Smooth muscle cell (in vitro differentiated cells): ENCODE results near the gene ZSCAN25. TPM values are rescaled to one million over a fixed set of nuclear protein-coding genes. Genes with fewer than 3 reads are reported as not detected.

Experiments
- DNase-seq: peaks from one replicate; lab custom pipeline; 2025; ENCODE audit not compliant: unreplicated experiment; lab: John Stamatoyannopoulos, UW
- H2AFZ ChIP-seq: fragments of 200-600 bp; sonication (generic); 2 replicates; pipeline ENCODE4 v1.6.0; 2016; ENCODE audit warnings: antibody characterized with exemption, low read depth, mild to moderate bottlenecking
- H3F3A ChIP-seq: fragments of 200-600 bp; sonication (generic); 2 replicates; pipeline ENCODE4 v1.6.0; 2017; ENCODE audit warnings: antibody characterized with exemption, low read depth
- H3K27ac ChIP-seq: fragments of 200-600 bp; sonication (generic); 2 replicates; pipeline ENCODE4 v1.5.1; 2016; ENCODE audit warnings: low read depth, mild to moderate bottlenecking
- H3K27me3 ChIP-seq: fragments of 200-600 bp; sonication (generic); 2 replicates; pipeline ENCODE4 v1.6.1; 2016; ENCODE audit warnings: low read depth, mild to moderate bottlenecking
- H3K36me3 ChIP-seq: fragments of 200-600 bp; sonication (generic); 2 replicates; pipeline ENCODE4 v1.5.1; 2016; ENCODE audit warnings: low read depth
- H3K4me1 ChIP-seq: fragments of 200-600 bp; sonication (generic); 2 replicates; pipeline ENCODE4 v1.5.1; 2016; ENCODE audit warnings: low read depth
- H3K4me2 ChIP-seq: fragments of 200-600 bp; sonication (generic); 2 replicates; pipeline ENCODE4 v1.6.0; 2016; ENCODE audit warnings: mild to moderate bottlenecking
- H3K4me3 ChIP-seq: fragments of 200-600 bp; sonication (generic); 2 replicates; pipeline ENCODE4 v1.5.1; 2016; ENCODE audit warnings: mild to moderate bottlenecking
- H3K79me2 ChIP-seq: fragments of 200-600 bp; sonication (generic); 2 replicates; pipeline ENCODE4 v1.6.0; 2016; ENCODE audit warnings: low read depth, mild to moderate bottlenecking
- H3K9ac ChIP-seq: fragments of 200-600 bp; sonication (generic); 2 replicates; pipeline ENCODE4 v1.6.0; 2016; ENCODE audit warnings: low read depth
- H3K9me3 ChIP-seq: fragments of 200-600 bp; sonication (generic); replicated peaks from 2 replicates; pipeline ENCODE4 v1.5.1; 2016; ENCODE audit warnings: low read depth
- H4K20me1 ChIP-seq: fragments of 200-600 bp; sonication (generic); 2 replicates; pipeline ENCODE4 v1.6.0; 2016; ENCODE audit warnings: low read depth
- WGBS: methylation state at CpG from one replicate; pipeline ENCODE4 v1.1.7; 2016; ENCODE audit warnings: low lambda C conversion rate; 5-methylcytosine and 5-hydroxymethylcytosine counted together
- polyA plus RNA-seq: library from polyadenylated mRNA; unstranded; fragments of >200 nt; fragmentation: Nextera tagmentation; extraction: Ambion mirVana; gene quantifications from 2 replicates; pipeline ENCODE4 v1.2.1, GENCODE V29; 2016
- total RNA-seq: library from RNA; depleted of rRNA; stranded (reverse); fragments of >200 nt; gene quantifications from 2 replicates; pipeline ENCODE4 v1.2.3, GENCODE V29; 2014
- TF ChIP-seq, protein P1 (sequence below): fragments of 200-600 bp; sonication (generic); IDR thresholded peaks from 2 replicates; pipeline ENCODE4 v1.5.1; 2017; ENCODE audit warnings: borderline replicate concordance, mild to moderate bottlenecking, antibody characterized with exemption; ENCODE audit not compliant: insufficient read depth, poor library complexity, severe bottlenecking

ZSCAN25 gene
- total and polyA plus RNA-seq, 2 experiments from 2014 or later: 6.2 to 8.0 TPM

- no peaks in the 10 kb centered on the region for H4K20me1 ChIP-seq
- peak overlapping the region; percentile 43 for H3K4me3 ChIP-seq
- no peaks in the 10 kb centered on the region for H3K27me3 ChIP-seq
- no peak for DNase-seq
- 90% methylated on average over 2 of the region's 2 CpGs for WGBS
- no peaks in the 10 kb centered on the region for H3K79me2 ChIP-seq
- no peaks in the 10 kb centered on the region for H3K9me3 ChIP-seq
- no peak overlapping the region for H3K9ac ChIP-seq
- H3F3A ChIP-seq: no peaks in the 10 kb centered on the region
- no peak overlapping the region for H3K27ac ChIP-seq
- H3K36me3 ChIP-seq: no peaks in the 10 kb centered on the region
- no peaks in the 10 kb centered on the region for H3K4me1 ChIP-seq
- no peak overlapping the region for H2AFZ ChIP-seq
- TF ChIP-seq, protein P1, sequence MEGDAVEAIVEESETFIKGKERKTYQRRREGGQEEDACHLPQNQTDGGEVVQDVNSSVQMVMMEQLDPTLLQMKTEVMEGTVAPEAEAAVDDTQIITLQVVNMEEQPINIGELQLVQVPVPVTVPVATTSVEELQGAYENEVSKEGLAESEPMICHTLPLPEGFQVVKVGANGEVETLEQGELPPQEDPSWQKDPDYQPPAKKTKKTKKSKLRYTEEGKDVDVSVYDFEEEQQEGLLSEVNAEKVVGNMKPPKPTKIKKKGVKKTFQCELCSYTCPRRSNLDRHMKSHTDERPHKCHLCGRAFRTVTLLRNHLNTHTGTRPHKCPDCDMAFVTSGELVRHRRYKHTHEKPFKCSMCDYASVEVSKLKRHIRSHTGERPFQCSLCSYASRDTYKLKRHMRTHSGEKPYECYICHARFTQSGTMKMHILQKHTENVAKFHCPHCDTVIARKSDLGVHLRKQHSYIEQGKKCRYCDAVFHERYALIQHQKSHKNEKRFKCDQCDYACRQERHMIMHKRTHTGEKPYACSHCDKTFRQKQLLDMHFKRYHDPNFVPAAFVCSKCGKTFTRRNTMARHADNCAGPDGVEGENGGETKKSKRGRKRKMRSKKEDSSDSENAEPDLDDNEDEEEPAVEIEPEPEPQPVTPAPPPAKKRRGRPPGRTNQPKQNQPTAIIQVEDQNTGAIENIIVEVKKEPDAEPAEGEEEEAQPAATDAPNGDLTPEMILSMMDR: no peak
- H3K4me2 ChIP-seq: no peak overlapping the region
These were observed 60.9 kb downstream of the ZSCAN25 start for GRCh38 chr7:99677648-99678045.

GRCh38 chr7:99679032-99679399 lies 62.3 kb downstream of the ZSCAN25 start:
- Histone ChIP-seq H3K27ac (no peak overlapping the region), H3K36me3 (no peaks in the 10 kb centered on the region), H3K27me3 (no peaks in the 10 kb centered on the region), H3K4me1 (no peaks in the 10 kb centered on the region), H3K9ac (no peak overlapping the region), H2AFZ (no peak overlapping the region), H3F3A (no peaks in the 10 kb centered on the region), H3K9me3 (no peaks in the 10 kb centered on the region), H3K79me2 (no peaks in the 10 kb centered on the region), H3K4me2 (no peak overlapping the region), H4K20me1 (no peaks in the 10 kb centered on the region), H3K4me3 (peak overlapping the region; percentile 43)
- TF ChIP-seq, protein P1: no peak
- WGBS: 41% methylated on average over 4 of the region's 4 CpGs
- no peak for DNase-seq

GRCh38 chr7:99679400-99680191 lies 62.9 kb downstream of the ZSCAN25 start, which contains the start of gene CYP3A5:
Gene CYP3A5 (minus strand): TSS chr7:99679996. CDS start chr7:99679896, 100 bp downstream.
- H3K4me1 ChIP-seq: no peaks in the 10 kb centered on the region
- no peak within 1 kb of the TSS for H3K9ac ChIP-seq
- no peak within 1 kb of the TSS for H2AFZ ChIP-seq
- no peaks in the 10 kb centered on the region for H4K20me1 ChIP-seq
- no peak within 1 kb of the TSS for H3K27ac ChIP-seq
- no peaks in the 10 kb centered on the region for H3K9me3 ChIP-seq
- no peak for DNase-seq
- no peaks in the 10 kb centered on the region for H3F3A ChIP-seq
- no peak within 1 kb of the TSS for H3K4me2 ChIP-seq
- TF ChIP-seq, protein P1: no peak
- peak within 1 kb of the TSS; percentile 43 for H3K4me3 ChIP-seq
- H3K36me3 ChIP-seq: no peaks in the 10 kb centered on the region
- WGBS: 92% methylated on average over 10 of the region's 10 CpGs
- no peaks in the 10 kb centered on the region for H3K79me2 ChIP-seq
- H3K27me3 ChIP-seq: no peaks in the 10 kb centered on the region

Other genes starting within 250 kb of the ZSCAN25 start
- 105 and 167 TPM in 2 replicates for gene ARPC1B, start 242.2 kb upstream of the ZSCAN25 start, total RNA-seq
- gene ARPC1B, start 242.2 kb upstream of the ZSCAN25 start, polyA plus RNA-seq: 204 and 225 TPM in 2 replicates
- gene PDAP1, start 208.3 kb upstream of the ZSCAN25 start, total RNA-seq: 57.5 and 89.4 TPM in 2 replicates
- gene PDAP1, start 208.3 kb upstream of the ZSCAN25 start, polyA plus RNA-seq: 77.3 and 82.1 TPM in 2 replicates
- 97.2 and 133 TPM in 2 replicates for gene BUD31, start 208.0 kb upstream of the ZSCAN25 start, total RNA-seq
- 222 and 249 TPM in 2 replicates for gene BUD31, start 208.0 kb upstream of the ZSCAN25 start, polyA plus RNA-seq
- 2.7 and 10.8 TPM in 2 replicates for gene PTCD1, start 178.1 kb upstream of the ZSCAN25 start, total RNA-seq
- gene PTCD1, start 178.1 kb upstream of the ZSCAN25 start, polyA plus RNA-seq: 4.5 and 6.6 TPM in 2 replicates
- 23.6 and 27.1 TPM in 2 replicates for gene CPSF4, start 178.0 kb upstream of the ZSCAN25 start, total RNA-seq
- 30.3 and 37.0 TPM in 2 replicates for gene CPSF4, start 178.0 kb upstream of the ZSCAN25 start, polyA plus RNA-seq
- 1,182 and 2,081 TPM in 2 replicates for gene ATP5MF, start 150.8 kb upstream of the ZSCAN25 start, total RNA-seq
- gene ATP5MF, start 150.8 kb upstream of the ZSCAN25 start, polyA plus RNA-seq: 698 and 730 TPM in 2 replicates
- 1.6 and 2.5 TPM in 2 replicates for gene ZNF789, start 144.1 kb upstream of the ZSCAN25 start, total RNA-seq
- gene ZNF789, start 144.1 kb upstream of the ZSCAN25 start, polyA plus RNA-seq: 2.2 and 4.0 TPM in 2 replicates
- gene ZNF394, start 116.7 kb upstream of the ZSCAN25 start, total RNA-seq: 14.6 and 27.7 TPM in 2 replicates
- 13.2 and 21.2 TPM in 2 replicates for gene ZNF394, start 116.7 kb upstream of the ZSCAN25 start, polyA plus RNA-seq
- gene ZKSCAN5, start 112.3 kb upstream of the ZSCAN25 start, total RNA-seq: 16.5 and 20.2 TPM in 2 replicates
- 7.6 and 8.4 TPM in 2 replicates for gene ZKSCAN5, start 112.3 kb upstream of the ZSCAN25 start, polyA plus RNA-seq
- 10.0 and 12.8 TPM in 2 replicates for gene FAM200A, start 64.8 kb upstream of the ZSCAN25 start, total RNA-seq
- gene FAM200A, start 64.8 kb upstream of the ZSCAN25 start, polyA plus RNA-seq: 5.9 and 8.1 TPM in 2 replicates
- gene ZNF655, start 58.3 kb upstream of the ZSCAN25 start, total RNA-seq: 55.5 and 67.2 TPM in 2 replicates
- 21.6 and 33.4 TPM in 2 replicates for gene ZNF655, start 58.3 kb upstream of the ZSCAN25 start, polyA plus RNA-seq
- gene TMEM225B, start 18.7 kb upstream of the ZSCAN25 start, total RNA-seq: 3.3 and 4.7 TPM in 2 replicates
- gene TMEM225B, start 18.7 kb upstream of the ZSCAN25 start, polyA plus RNA-seq: 3.6 and 5.4 TPM in 2 replicates
- gene CYP3A5, start 63.0 kb downstream of the ZSCAN25 start, total RNA-seq: not detected in 2 replicates
- 0.19 and 0.57 TPM in 2 replicates for gene CYP3A5, start 63.0 kb downstream of the ZSCAN25 start, polyA plus RNA-seq
- gene CYP3A7, start 118.2 kb downstream of the ZSCAN25 start, total RNA-seq: 0.99 TPM in 1 of 2 replicates, not detected in the other
- 0.18 TPM in 2 replicates for gene CYP3A7, start 118.2 kb downstream of the ZSCAN25 start, polyA plus RNA-seq
- gene CYP3A4, start 167.2 kb downstream of the ZSCAN25 start, total RNA-seq: not detected in 2 replicates
- not detected in 2 replicates for gene CYP3A4, start 167.2 kb downstream of the ZSCAN25 start, polyA plus RNA-seq
- not detected in 2 replicates for gene CYP3A43, start 211.1 kb downstream of the ZSCAN25 start, total RNA-seq
- gene CYP3A43, start 211.1 kb downstream of the ZSCAN25 start, polyA plus RNA-seq: not detected in 2 replicates